Prostate gland (tissue), 2 donors: ENCODE measurements around the gene SLC25A10. TPM values are rescaled to one million over a fixed set of nuclear protein-coding genes. Genes with fewer than 3 reads are reported as not detected.

Experiments
- DNase-seq: peaks from one replicate; pipeline ENCODE4 v3.0.0-alpha.2; 2019; ENCODE audit warnings: low spot score
- H3K27ac ChIP-seq, 2 donors: fragments of 200-600 bp; sonication (generic); 2 replicates each; pipeline ENCODE4 v1.5.1; 2017 to 2019
- H3K27me3 ChIP-seq: fragments of 200-600 bp; sonication (generic); replicated peaks from 2 replicates; pipeline ENCODE4 v1.5.1; 2019; ENCODE audit not compliant: insufficient read depth
- H3K36me3 ChIP-seq, 2 donors: fragments of 200-600 bp; sonication (generic); 1 replicate in 1 of 2; 2 replicates in 1 of 2; pipeline versions ENCODE4 v1.5.1 to v1.8.1; 2017 to 2019
- H3K4me1 ChIP-seq: fragments of 200-600 bp; sonication (generic); replicated peaks from 2 replicates; pipeline ENCODE4 v1.5.1; 2019
- H3K4me3 ChIP-seq, 2 donors: fragments of 200-600 bp; sonication (generic); 2 replicates each; pipeline ENCODE4 v1.5.1; 2017 to 2019
- H3K9me3 ChIP-seq: fragments of 200-600 bp; sonication (generic); 2 replicates; pipeline ENCODE4 v1.5.1; 2017
- POLR2A ChIP-seq: fragments of 450-650 bp; IDR thresholded peaks from one replicate; pipeline ENCODE4 v1.6.1; 2016; ENCODE audit warnings: antibody characterized with exemption, mild to moderate bottlenecking
- POLR2AphosphoS5 ChIP-seq: sonication (generic); formaldehyde crosslinking; IDR thresholded peaks from one replicate; pipeline ENCODE4 v1.6.1; 2017; ENCODE audit warnings: antibody characterized with exemption
- WGBS: methylation state at CpG from one replicate; pipeline ENCODE4 v1.1.5; 2018; 5-methylcytosine and 5-hydroxymethylcytosine counted together
- intact Hi-C: fragments of 100-400 bp; cut with DNase I; formaldehyde crosslinking; loops from one replicate; pipeline ENCODE4 v1.14.2; 2022
- total RNA-seq, 2 donors: library from RNA; depleted of rRNA; stranded (reverse); fragments of >200 nt; gene quantifications; one replicate each; pipeline ENCODE4 v1.1.0, GENCODE V29; 2016
- TF ChIP-seq, protein P1 (sequence below), 4 experiments: fragments of 200-600 bp in 2 of 4; fragments of 450-650 bp in 2 of 4; sonication (generic) in 2 of 4; IDR thresholded peaks; 1 replicate in 3 of 4; 2 replicates in 1 of 4; pipeline ENCODE4 v1.5.1; 2016 to 2019; ENCODE audit warnings: antibody characterized with exemption in 4 of 4, mild to moderate bottlenecking in 2 of 4, moderate library complexity in 2 of 4

SLC25A10 gene
- total RNA-seq, 2 donors from 2014 or later = 39.1 to 39.4 TPM

DNA sequence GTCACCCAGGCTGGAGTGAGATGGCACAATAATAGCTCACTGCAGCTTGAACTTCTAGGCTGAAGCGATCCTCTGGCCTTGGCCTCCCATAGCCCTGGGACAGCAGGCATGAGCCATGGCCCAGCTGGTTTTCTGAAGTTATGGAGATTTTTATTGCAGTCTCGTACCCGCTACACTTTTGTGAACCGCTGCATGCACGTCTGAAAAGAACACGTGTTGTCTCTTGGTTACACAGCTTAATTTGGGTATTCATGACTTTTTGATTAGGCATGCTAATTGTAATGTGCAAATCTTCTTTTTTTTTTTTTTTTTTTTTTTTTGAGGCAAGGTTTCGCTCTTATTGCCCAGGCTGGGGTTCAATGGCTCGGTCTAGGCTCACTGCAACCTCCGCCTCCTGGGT lies 13.4 kb downstream of the SLC25A10 start:
- intact Hi-C loops = no loop called here
- 77% methylated on average over 9 of the region's 9 CpGs for WGBS
- no peaks in the 10 kb centered on the region for H3K9me3 ChIP-seq

DNA sequence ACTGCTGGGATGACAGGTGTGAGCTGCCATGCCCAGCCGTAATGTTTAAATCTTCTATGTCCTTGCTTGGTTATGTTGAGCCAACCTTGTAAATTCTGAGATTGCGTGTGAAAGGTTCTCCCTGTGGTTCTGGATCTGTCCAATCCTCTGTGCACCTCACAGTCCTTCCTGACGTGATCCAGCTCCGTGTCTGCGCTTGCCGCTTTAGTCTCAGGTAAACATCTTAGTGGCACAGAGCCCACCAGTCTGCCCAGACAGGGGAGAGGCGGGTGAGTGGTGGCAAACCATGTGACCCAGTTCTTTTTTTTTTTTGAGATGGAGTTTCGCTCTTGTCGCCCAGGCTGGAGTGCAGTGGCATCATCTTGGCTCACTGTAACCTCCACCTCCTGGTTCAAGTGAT lies 13.9 kb downstream of the SLC25A10 start:
- Histone ChIP-seq H3K36me3 (no peaks in the 10 kb centered on the region), H3K27ac (peak overlapping the region; percentile 80 to 86), H3K4me3 (no peak overlapping the region), H3K27me3 (no peaks in the 10 kb centered on the region), H3K4me1 (peaks cover 8% of the 10 kb centered on the region), H3K9me3 (no peaks in the 10 kb centered on the region)
- 28% methylated on average over 9 of the region's 9 CpGs for WGBS
- intact Hi-C loops = no loop called here
- TF ChIP-seq, protein P1, sequence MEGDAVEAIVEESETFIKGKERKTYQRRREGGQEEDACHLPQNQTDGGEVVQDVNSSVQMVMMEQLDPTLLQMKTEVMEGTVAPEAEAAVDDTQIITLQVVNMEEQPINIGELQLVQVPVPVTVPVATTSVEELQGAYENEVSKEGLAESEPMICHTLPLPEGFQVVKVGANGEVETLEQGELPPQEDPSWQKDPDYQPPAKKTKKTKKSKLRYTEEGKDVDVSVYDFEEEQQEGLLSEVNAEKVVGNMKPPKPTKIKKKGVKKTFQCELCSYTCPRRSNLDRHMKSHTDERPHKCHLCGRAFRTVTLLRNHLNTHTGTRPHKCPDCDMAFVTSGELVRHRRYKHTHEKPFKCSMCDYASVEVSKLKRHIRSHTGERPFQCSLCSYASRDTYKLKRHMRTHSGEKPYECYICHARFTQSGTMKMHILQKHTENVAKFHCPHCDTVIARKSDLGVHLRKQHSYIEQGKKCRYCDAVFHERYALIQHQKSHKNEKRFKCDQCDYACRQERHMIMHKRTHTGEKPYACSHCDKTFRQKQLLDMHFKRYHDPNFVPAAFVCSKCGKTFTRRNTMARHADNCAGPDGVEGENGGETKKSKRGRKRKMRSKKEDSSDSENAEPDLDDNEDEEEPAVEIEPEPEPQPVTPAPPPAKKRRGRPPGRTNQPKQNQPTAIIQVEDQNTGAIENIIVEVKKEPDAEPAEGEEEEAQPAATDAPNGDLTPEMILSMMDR (IDR thresholded peaks at IDR 0.05) = no peak
- TF ChIP-seq POLR2AphosphoS5 = peak; percentile 99
- DNase-seq = peak; percentile 98

More for the DNA sequence above, 13.4 kb downstream of the SLC25A10 start:
- DNase-seq = no peak
- Histone ChIP-seq H3K36me3 (no peaks in the 10 kb centered on the region), H3K4me3 (no peak overlapping the region), H3K27me3 (no peaks in the 10 kb centered on the region), H3K4me1 (peaks cover 8% of the 10 kb centered on the region), H3K27ac (peak overlapping the region; percentile 80 to 86)
- TF ChIP-seq, protein P1 (IDR thresholded peaks at IDR 0.05) = no peak

DNA sequence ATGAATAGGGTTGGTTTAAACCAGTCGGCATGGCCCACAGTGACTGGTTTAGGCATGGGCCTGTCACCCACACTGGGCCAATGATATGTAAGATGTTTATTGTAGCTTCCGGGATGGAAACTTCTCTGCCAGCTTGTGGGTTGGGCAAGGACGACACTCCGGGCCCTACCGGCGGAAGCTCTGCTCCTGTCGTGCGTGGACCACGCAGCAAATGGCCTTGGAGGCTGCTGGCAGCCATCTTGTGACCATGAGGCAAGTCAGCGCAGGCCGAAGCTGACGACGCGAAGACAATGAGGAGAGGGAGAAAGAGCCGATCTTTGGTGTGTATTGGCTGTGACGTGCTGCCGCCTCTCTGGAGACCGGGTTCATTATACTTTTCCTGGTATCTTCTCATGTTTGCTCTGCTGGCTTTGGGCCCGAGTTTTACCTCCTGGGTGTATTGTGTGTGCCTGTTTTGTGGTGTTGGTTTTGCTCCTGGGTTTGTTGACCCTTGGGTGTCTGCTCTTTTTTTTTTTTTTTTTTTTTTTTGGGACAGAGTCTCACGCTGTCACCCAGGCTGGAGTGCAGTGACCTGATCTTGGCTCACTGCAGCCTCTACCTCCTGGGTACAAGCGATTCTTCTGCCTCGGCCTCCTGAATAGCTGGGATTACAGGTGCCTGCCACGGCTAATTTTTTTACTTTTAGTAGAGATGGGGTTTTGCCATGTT lies 15.4 kb downstream of the SLC25A10 start:
- no peaks in the 10 kb centered on the region for H3K9me3 ChIP-seq
- WGBS = 48% methylated on average over 23 of the region's 23 CpGs
- DNase-seq = peak; percentile 79
- TF ChIP-seq POLR2AphosphoS5 (peak; percentile 70), POLR2A (peak; percentile 25)
- TF ChIP-seq, protein P1 (IDR thresholded peaks at IDR 0.05) = peak in 1 of 4 experiments; percentile 20
- intact Hi-C loops = no loop called here
- H3K4me3 ChIP-seq = no peak overlapping the region
- H3K27ac ChIP-seq = peak overlapping the region; percentile 80 to 86
- peaks cover 6% of the 10 kb centered on the region for H3K4me1 ChIP-seq
- no peaks in the 10 kb centered on the region for H3K27me3 ChIP-seq
- no peaks in the 10 kb centered on the region for H3K36me3 ChIP-seq

DNA sequence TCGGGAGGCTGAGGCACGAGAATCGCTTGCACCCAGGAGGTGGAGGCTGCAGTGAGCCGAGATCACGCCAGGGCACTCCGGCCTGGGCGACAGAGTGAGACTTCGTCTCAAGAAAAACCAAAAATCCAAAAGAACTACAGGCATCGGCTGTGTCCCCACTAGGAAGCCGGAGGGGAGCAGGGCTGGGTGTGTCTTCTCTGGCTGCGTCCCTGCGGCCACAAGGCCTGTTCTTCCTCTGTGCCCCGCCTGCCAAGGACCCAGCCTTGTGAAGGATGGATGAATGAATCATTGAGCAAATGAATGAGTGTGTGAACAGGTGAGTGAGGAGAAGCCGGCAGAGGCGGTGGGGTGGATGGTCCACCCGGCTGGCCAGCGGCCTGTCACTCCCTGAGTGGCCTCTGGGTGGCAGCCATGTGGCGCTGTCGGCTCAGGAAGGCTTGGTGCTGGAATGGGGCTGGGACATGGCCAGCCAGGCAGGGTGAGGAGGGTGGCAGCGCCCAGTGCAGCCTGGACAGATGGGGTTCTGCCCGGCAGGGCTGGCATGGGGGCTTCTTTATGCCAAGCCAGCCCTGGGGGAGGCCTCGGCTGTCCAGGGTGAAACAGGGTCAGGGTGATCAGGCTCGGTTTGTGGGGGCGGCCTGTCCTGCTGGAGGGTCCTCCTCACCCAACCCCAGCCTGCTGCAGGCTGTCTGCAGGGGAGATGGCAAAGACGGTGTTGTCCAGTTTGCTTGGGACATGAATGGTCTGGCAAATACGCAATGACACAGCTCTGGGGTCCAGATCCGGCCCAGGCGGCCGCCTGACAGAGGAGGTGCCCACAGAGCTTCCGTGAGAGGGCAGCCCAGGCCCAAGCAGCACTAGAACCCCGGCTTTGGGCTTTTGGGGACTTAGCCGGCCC lies 21.7 kb downstream of the SLC25A10 start:
- no peaks in the 10 kb centered on the region for H3K27me3 ChIP-seq

More for the DNA sequence above, 21.7 kb downstream of the SLC25A10 start:
- WGBS = 42% methylated on average over 30 of the region's 32 CpGs
- TF ChIP-seq, protein P1 (IDR thresholded peaks at IDR 0.05) = peak; percentile 70 to 97 (median 88)
- TF ChIP-seq POLR2A = no peak
- TF ChIP-seq POLR2AphosphoS5 = peak; percentile 81
- intact Hi-C loops = no loop called here
- Histone ChIP-seq H3K9me3 (no peaks in the 10 kb centered on the region), H3K4me3 (no peak overlapping the region), H3K36me3 (no peaks in the 10 kb centered on the region), H3K27ac (no peak overlapping the region), H3K4me1 (no peaks in the 10 kb centered on the region)
- DNase-seq = peak; percentile 82
